ENCODE measurements around the gene RAPSN.
A peak's percentile ranks its signal among the peaks of the same experiment; 100 is the strongest.

Gene RAPSN

DNA sequence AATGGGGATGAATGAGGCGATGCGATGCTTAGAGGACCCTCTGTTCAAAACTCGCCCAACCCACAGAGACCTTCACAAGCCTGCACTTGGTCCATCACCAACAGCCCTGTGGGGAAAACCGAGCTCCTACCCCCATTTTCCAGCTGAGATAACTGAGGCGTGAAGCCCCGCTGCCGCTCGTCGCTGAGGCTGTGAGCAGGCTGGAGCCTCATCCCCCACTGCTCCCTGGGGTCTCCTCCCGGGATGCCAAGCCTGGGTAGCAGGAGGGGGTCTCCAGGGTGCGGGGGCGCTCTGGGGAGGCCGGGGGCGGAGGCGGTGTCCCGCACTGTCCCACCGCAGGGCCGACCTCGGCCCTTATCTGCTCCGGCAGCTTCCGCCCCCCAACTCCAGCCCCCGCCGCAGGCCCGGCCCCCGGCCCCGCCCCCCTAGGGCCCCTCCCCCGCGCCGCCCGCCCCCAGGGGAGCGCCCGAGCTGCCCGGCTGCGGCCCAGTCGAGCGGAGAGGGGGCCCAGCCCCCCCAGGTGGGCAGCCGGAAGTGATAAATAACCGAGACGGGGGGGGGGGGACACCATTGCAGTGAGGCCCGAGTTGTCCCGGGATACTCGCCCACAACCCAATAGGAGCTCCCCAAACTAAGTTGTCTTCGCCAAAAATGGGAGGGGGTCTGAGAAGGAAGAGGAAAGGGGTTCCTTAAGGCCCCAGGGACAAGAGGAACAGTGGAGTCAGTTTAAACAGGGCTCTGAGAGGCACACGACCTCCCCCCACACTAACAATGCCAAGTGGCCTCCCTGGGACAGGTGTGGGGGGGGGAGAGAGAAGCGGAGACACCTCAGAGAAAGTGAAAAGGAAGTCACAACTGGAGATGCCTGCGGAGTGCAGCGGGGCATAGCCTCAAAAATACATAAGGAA, 48.8 kb downstream of the RAPSN start:
- peak overlapping the region; percentile 52 for H3K4me3 ChIP-seq (ENCODE audit: low read length)
- no peak for DNase-seq (ENCODE audit: low read depth)
- no peak for TF ChIP-seq CTCF (conservative IDR thresholded peaks at IDR 0.05; ENCODE audit: low read depth, low read length)

DNA sequence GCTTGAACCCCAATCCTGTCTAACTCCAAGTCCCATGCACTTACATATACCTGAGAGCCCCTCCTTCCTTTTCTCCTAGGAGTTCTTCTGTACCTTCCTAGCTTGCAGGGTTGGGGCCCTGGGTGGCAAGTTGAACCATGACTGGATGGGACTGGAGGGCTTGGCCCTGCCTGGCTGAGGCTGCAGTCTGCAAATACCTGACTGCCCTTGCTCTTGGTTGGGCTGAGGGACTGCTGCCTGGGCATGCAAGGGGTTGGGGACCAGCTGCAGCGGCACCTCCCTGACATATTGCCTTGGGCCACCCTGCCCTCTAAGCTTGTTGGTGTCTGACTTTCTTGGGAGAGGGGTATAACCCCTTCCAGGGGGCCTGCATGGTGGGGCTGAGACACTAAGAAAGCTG, 50.4 kb downstream of the RAPSN start:
- no peak for DNase-seq (ENCODE audit: low read depth)
- no peak overlapping the region for H3K4me3 ChIP-seq (ENCODE audit: low read length)

DNA sequence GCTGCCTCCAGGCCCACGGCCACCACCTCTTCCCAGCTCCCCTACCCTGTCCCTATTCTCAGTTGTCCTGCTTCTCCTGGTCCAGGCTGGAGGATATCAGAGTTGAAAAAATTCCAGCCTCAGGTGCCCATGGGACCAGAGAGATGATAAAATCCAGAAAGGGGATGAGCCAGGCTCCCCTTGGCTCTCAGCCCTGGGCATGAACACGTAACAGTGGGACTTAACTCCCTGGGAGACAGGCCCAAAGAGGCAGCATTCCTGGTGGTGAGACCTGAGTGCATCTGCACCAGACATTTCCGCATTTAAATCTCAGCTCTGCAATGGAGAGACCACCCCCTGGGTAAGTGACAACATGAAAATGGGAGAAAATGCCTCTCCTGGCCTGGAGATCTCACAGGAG, 50.9 kb downstream of the RAPSN start:
- no peak for DNase-seq (ENCODE audit: low read depth)
- H3K4me3 ChIP-seq (ENCODE audit: low read length), result no peak overlapping the region
- TF ChIP-seq CTCF (conservative IDR thresholded peaks at IDR 0.05; ENCODE audit: low read depth, low read length), result no peak

More for the DNA sequence above, 50.4 kb downstream of the RAPSN start:
- TF ChIP-seq CTCF (conservative IDR thresholded peaks at IDR 0.05; ENCODE audit: low read depth, low read length), result no peak

DNA sequence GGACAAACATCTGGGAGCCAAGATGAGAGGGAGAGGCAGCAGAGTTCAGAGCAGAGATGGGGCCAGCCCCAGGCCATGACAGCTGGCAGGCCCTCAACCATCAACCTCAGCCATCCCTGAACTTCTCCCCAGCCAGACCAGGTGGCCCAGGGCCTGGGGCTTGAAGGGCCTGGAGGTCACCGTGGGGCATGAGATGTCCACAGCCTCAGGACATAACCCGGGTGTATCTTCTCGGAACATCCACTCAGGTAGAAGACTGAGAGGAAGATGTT, 53.0 kb downstream of the RAPSN start:
- no peak for DNase-seq (ENCODE audit: low read depth)
- TF ChIP-seq CTCF (conservative IDR thresholded peaks at IDR 0.05; ENCODE audit: low read depth, low read length), result no peak
- H3K4me3 ChIP-seq (ENCODE audit: low read length), result no peak overlapping the region

- no peak for TF ChIP-seq CTCF (conservative IDR thresholded peaks at IDR 0.05; ENCODE audit: low read depth, low read length)
These were observed 53.5 kb downstream of the RAPSN start for GRCh38 chr11:47395223-47396048.

GRCh38 chr11:47394322-47395222, 54.4 kb downstream of the RAPSN start:
- no peak for DNase-seq (ENCODE audit: low read depth)
- no peak overlapping the region for H3K4me3 ChIP-seq (ENCODE audit: low read length)
- TF ChIP-seq CTCF (conservative IDR thresholded peaks at IDR 0.05; ENCODE audit: low read depth, low read length), result no peak

More at GRCh38 chr11:47395223-47396048, 53.5 kb downstream of the RAPSN start:
- no peak for DNase-seq (ENCODE audit: low read depth)
- H3K4me3 ChIP-seq (ENCODE audit: low read length), result no peak overlapping the region

Data from retinal pigment epithelial cell (primary cell).